H1 (cell line): Measurements from ENCODE around the gene RRN3. TPM values are rescaled to one million over a fixed set of nuclear protein-coding genes. Genes with fewer than 3 reads are reported as not detected.

Source experiments
- CTCF ChIA-PET: fragments of 300-600 bp; sonication (Branson Sonifier 250); formaldehyde crosslinking; loops from one replicate; lab custom pipeline; 2021; ENCODE audit not compliant: partially characterized antibody; lab: Charles Lee
- POLR2A ChIA-PET: fragments of 300-600 bp; sonication (Branson Sonifier 250); formaldehyde crosslinking; loops from one replicate; lab custom pipeline; 2021; ENCODE audit warnings: inconsistent platforms; ENCODE audit not compliant: partially characterized antibody; lab: Charles Lee
- DNase-seq, 2 experiments: peaks; one replicate each; pipeline versions ENCODE4 v3.0.0 to v3.0.0-alpha.2; 2010 to 2022; ENCODE audit warnings: low spot score in 2 of 2, low read depth in 1 of 2, mixed read lengths in 1 of 2
- FAIRE-seq: peaks from 2 replicates; lab custom pipeline; 2011; peaks lifted over from hg19 to GRCh38; lab: Jason Lieb, UNC
- H2AFZ ChIP-seq: 2 replicates; pipeline ENCODE4 v1.8.1; 2012; ENCODE audit warnings: low read length, inconsistent platforms
- H2AK5ac ChIP-seq: 2 replicates; pipeline ENCODE4 v1.6.1; 2013; ENCODE audit warnings: low read depth, low read length
- H2BK120ac ChIP-seq: replicated peaks from 2 replicates; pipeline ENCODE3; 2013; ENCODE audit warnings: low read depth, low read length, inconsistent platforms
- H2BK12ac ChIP-seq: 2 replicates; pipeline ENCODE4 v1.6.1; 2013; ENCODE audit warnings: low read depth, low read length
- H2BK15ac ChIP-seq: 2 replicates; pipeline ENCODE4 v1.6.1; 2013; ENCODE audit warnings: low read length
- H2BK20ac ChIP-seq: 2 replicates; pipeline ENCODE4 v1.6.1; 2013; ENCODE audit warnings: low read length
- H2BK5ac ChIP-seq: 2 replicates; pipeline ENCODE4 v1.6.1; 2013; ENCODE audit warnings: low read depth, low read length
- H3K14ac ChIP-seq: 2 replicates; pipeline ENCODE4 v1.6.1; 2013; ENCODE audit warnings: inconsistent platforms; ENCODE audit not compliant: insufficient read length
- H3K18ac ChIP-seq: 2 replicates; pipeline ENCODE4 v1.6.1; 2013; ENCODE audit warnings: low read length; ENCODE audit errors: extremely low read depth
- H3K23ac ChIP-seq: 2 replicates; pipeline ENCODE4 v1.6.1; 2013; ENCODE audit warnings: inconsistent platforms; ENCODE audit not compliant: insufficient read length
- H3K23me2 ChIP-seq: 2 replicates; pipeline ENCODE4 v1.6.1; 2013; ENCODE audit warnings: low read depth, low read length
- H3K27ac ChIP-seq: 2 replicates; pipeline ENCODE4 v1.6.1; 2011; ENCODE audit warnings: low read depth, low read length, inconsistent platforms
- H3K27me3 ChIP-seq, 4 experiments: replicated peaks in 1 of 4; 1 replicate in 1 of 4; 2 replicates in 3 of 4; pipeline versions ENCODE4 v1.6.1 to v1.8.1; 2011 to 2013; ENCODE audit warnings: low read length in 3 of 4, mild to moderate bottlenecking in 3 of 4, inconsistent platforms in 2 of 4, mixed read lengths in 2 of 4, moderate library complexity in 1 of 4; ENCODE audit not compliant: control insufficient read depth in 3 of 4, insufficient read depth in 3 of 4; ENCODE audit errors: extremely low read depth in 1 of 4
- H3K36me3 ChIP-seq, 4 experiments: 2 replicates each; pipeline versions ENCODE4 v1.6.1 to v1.8.1; 2011 to 2013; ENCODE audit warnings: mild to moderate bottlenecking in 4 of 4, low read length in 3 of 4, moderate library complexity in 2 of 4, control low read depth in 1 of 4, inconsistent platforms in 1 of 4; ENCODE audit not compliant: insufficient read depth in 4 of 4, control insufficient read depth in 2 of 4
- H3K4ac ChIP-seq: replicated peaks from 2 replicates; pipeline ENCODE3; 2013; ENCODE audit warnings: low read length, low read depth, mixed read lengths, inconsistent platforms; ENCODE audit not compliant: insufficient read length
- H3K4me1 ChIP-seq, 4 experiments: replicated peaks in 1 of 4; 1 replicate in 1 of 4; 2 replicates in 3 of 4; pipeline versions ENCODE4 v1.6.1 to v1.8.1; 2011 to 2013; ENCODE audit warnings: low read length in 3 of 4, inconsistent platforms in 2 of 4, mixed read lengths in 1 of 4; ENCODE audit not compliant: insufficient read depth in 4 of 4, control insufficient read depth in 3 of 4
- H3K4me2 ChIP-seq, 2 experiments: 2 replicates each; pipeline versions ENCODE4 v1.6.1 to v1.8.1; 2011 to 2013; ENCODE audit warnings: low read depth in 2 of 2, low read length in 2 of 2, control low read depth in 1 of 2, inconsistent platforms in 1 of 2, mild to moderate bottlenecking in 1 of 2; ENCODE audit not compliant: insufficient read depth in 1 of 2
- H3K4me3 ChIP-seq, 4 experiments: fragments of 200-600, 300-600 bp in 1 of 4; sonication (generic), shearing (Covaris generic), sonication (Bioruptor Twin) in 1 of 4; 2 replicates each; pipeline versions ENCODE4 v1.5.1 to v1.8.1; 2011 to 2016; ENCODE audit warnings: low read length in 4 of 4, low read depth in 3 of 4, control low read depth in 2 of 4, inconsistent platforms in 2 of 4, mild to moderate bottlenecking in 2 of 4, mixed read lengths in 1 of 4, moderate library complexity in 1 of 4; ENCODE audit not compliant: insufficient read depth in 2 of 4; ENCODE audit errors: extremely low read depth in 1 of 4
- H3K56ac ChIP-seq: replicated peaks from 2 replicates; pipeline ENCODE3; 2013; ENCODE audit warnings: low read depth, mild to moderate bottlenecking, mixed read lengths, low read length, inconsistent platforms; ENCODE audit not compliant: insufficient read length
- H3K79me1 ChIP-seq: 2 replicates; pipeline ENCODE4 v1.6.1; 2013; ENCODE audit warnings: low read depth, low read length, control low read depth
- H3K79me2 ChIP-seq, 2 experiments: 2 replicates each; pipeline versions ENCODE4 v1.6.1 to v1.8.1; 2012 to 2013; ENCODE audit warnings: low read length in 2 of 2, mild to moderate bottlenecking in 2 of 2, inconsistent platforms in 1 of 2; ENCODE audit not compliant: insufficient read depth in 2 of 2, control insufficient read depth in 1 of 2
- H3K9ac ChIP-seq, 4 experiments: replicated peaks in 1 of 4; 1 replicate in 1 of 4; 2 replicates in 3 of 4; pipeline versions ENCODE4 v1.6.1 to v1.8.1; 2011 to 2013; ENCODE audit warnings: low read depth in 3 of 4, low read length in 3 of 4, control low read depth in 2 of 4, mild to moderate bottlenecking in 2 of 4, moderate library complexity in 2 of 4, inconsistent platforms in 1 of 4; ENCODE audit errors: extremely low read depth in 1 of 4
- H3K9me3 ChIP-seq, 2 experiments: 2 replicates each; pipeline versions ENCODE4 v1.6.1 to v1.8.1; 2012 to 2013; ENCODE audit warnings: mild to moderate bottlenecking in 2 of 2, moderate library complexity in 2 of 2, control low read depth in 1 of 2, inconsistent platforms in 1 of 2, low read depth in 1 of 2, low read length in 1 of 2, mixed read lengths in 1 of 2; ENCODE audit not compliant: insufficient read depth in 2 of 2
- H4K20me1 ChIP-seq, 2 experiments: replicated peaks in 1 of 2; 2 replicates each; pipeline versions ENCODE3 to v1.8.1; 2011 to 2013; ENCODE audit warnings: inconsistent platforms in 2 of 2, low read length in 2 of 2, mild to moderate bottlenecking in 1 of 2; ENCODE audit not compliant: insufficient read depth in 2 of 2, control insufficient read depth in 1 of 2
- H4K5ac ChIP-seq: 2 replicates; pipeline ENCODE4 v1.6.1; 2013; ENCODE audit warnings: low read length, low read depth, mixed read lengths, inconsistent platforms; ENCODE audit not compliant: insufficient read length
- H4K8ac ChIP-seq: 2 replicates; pipeline ENCODE4 v1.8.0; 2013; ENCODE audit warnings: mild to moderate bottlenecking, moderate library complexity, low read length, inconsistent platforms; ENCODE audit not compliant: insufficient read depth; ENCODE audit errors: extremely low read depth
- H4K91ac ChIP-seq: replicated peaks from 2 replicates; pipeline ENCODE3; 2013; ENCODE audit warnings: low read length, mixed read lengths, inconsistent platforms; ENCODE audit not compliant: insufficient read length
- ATF3 ChIP-seq: IDR thresholded peaks from 2 replicates; pipeline ENCODE4 v1.6.1; 2011; ENCODE audit warnings: low read depth, mild to moderate bottlenecking, low read length; ENCODE audit not compliant: insufficient read depth
- CTCF ChIP-seq, 3 experiments: IDR thresholded peaks; 1 replicate in 2 of 3; 2 replicates in 1 of 3; pipeline versions ENCODE4 v1.5.1 to v1.6.1; 2011; ENCODE audit warnings: low read length in 3 of 3, mild to moderate bottlenecking in 3 of 3, inconsistent platforms in 2 of 3, low read depth in 1 of 3, moderate library complexity in 1 of 3; ENCODE audit not compliant: insufficient read depth in 1 of 3; ENCODE audit errors: control extremely low read depth in 1 of 3
- GABPA ChIP-seq: IDR thresholded peaks from 2 replicates; pipeline ENCODE4 v1.6.1; 2011; ENCODE audit warnings: mild to moderate bottlenecking, low read length, moderate library complexity, borderline replicate concordance; ENCODE audit not compliant: insufficient read depth
- KDM1A ChIP-seq: fragments of 200-600, 300-600 bp; sonication (generic); IDR thresholded peaks from 2 replicates; pipeline ENCODE4 v1.7.1; 2016; ENCODE audit warnings: mild to moderate bottlenecking, low read length, borderline replicate concordance
- POLR2AphosphoS5 ChIP-seq: IDR thresholded peaks from 2 replicates; pipeline ENCODE4 v1.6.1; 2011; ENCODE audit warnings: low read depth, low read length
- RFX5 ChIP-seq: IDR thresholded peaks from 2 replicates; pipeline ENCODE4 v1.6.1; 2011; ENCODE audit warnings: low read depth, low read length, improper control_type of control experiment, borderline replicate concordance
- SIN3A ChIP-seq, 2 experiments: IDR thresholded peaks in 1 of 2; conservative IDR thresholded peaks in 1 of 2; 2 replicates each; pipeline ENCODE4 v1.6.1; 2011 to 2012; ENCODE audit warnings: low read length in 2 of 2, improper control_type of control experiment in 1 of 2, low read depth in 1 of 2, mild to moderate bottlenecking in 1 of 2
- SP1 ChIP-seq: IDR thresholded peaks from 2 replicates; pipeline ENCODE4 v1.6.1; 2011; ENCODE audit warnings: low read depth, low read length
- SP4 ChIP-seq: IDR thresholded peaks from 2 replicates; pipeline ENCODE4 v1.6.1; 2012; ENCODE audit warnings: low read length, inconsistent platforms
- SUZ12 ChIP-seq: fragments of 200-600 bp; sonication (generic); IDR thresholded peaks from 2 replicates; pipeline ENCODE4 v1.6.1; 2012; ENCODE audit warnings: mild to moderate bottlenecking, inconsistent platforms, low read length, moderate library complexity, mixed read lengths
- TAF1 ChIP-seq: IDR thresholded peaks from 2 replicates; pipeline ENCODE4 v1.6.1; 2011; ENCODE audit warnings: mild to moderate bottlenecking, low read depth, low read length
- WGBS, 2 experiments: shearing (Covaris generic) in 1 of 2; methylation state at CpG; one replicate each; pipeline versions ENCODE4 v1.1.6 to v1.1.7; 2013 to 2015; ENCODE audit warnings: low lambda C conversion rate in 2 of 2, mixed read lengths in 2 of 2, inconsistent platforms in 1 of 2, low coverage in 1 of 2, missing lambda C conversion rate in 1 of 2; ENCODE audit not compliant: insufficient replicate concordance in 2 of 2, insufficient coverage in 1 of 2, insufficient read length in 1 of 2; ENCODE audit errors: extremely low coverage in 1 of 2, missing lambda C conversion rate in 1 of 2; 5-methylcytosine and 5-hydroxymethylcytosine counted together
- polyA plus RNA-seq, 7 experiments: library from polyadenylated mRNA; depleted of rRNA in 3 of 7; stranded (reverse) in 5 of 7; unstranded in 2 of 7; fragments of >200 nt in 5 of 7; fragments of 200-250 nt in 2 of 7; gene quantifications; 1 replicate in 5 of 7; 2 replicates in 1 of 7; 4 replicates in 1 of 7; pipeline versions ENCODE4 v1.2.1 to v1.2.3, GENCODE V29; 2011 to 2013; ENCODE audit warnings: missing spikeins in 2 of 7, mixed read lengths in 2 of 7
- total RNA-seq: library from RNA; stranded (reverse); fragmentation: NEBNext Ultra II Directional; extraction: Animal tissue kit (Norgen Biotek cat#: 25700); gene quantifications from 2 replicates; pipeline ENCODE4 v1.2.1, GENCODE V29; 2021

Gene RRN3
- total and polyA plus RNA-seq, 2 of the 8 experiments (the other 6 are each of a cell fraction or from before 2014, with no cell fraction given) = 15.1 to 26.0 TPM

GRCh38 chr16:15141586-15141985, 47.5 kb upstream of the RRN3 start:
- no peaks in the 10 kb centered on the region for H3K23me2 ChIP-seq
- FAIRE-seq = no peak
- H4K5ac ChIP-seq = no peak overlapping the region
- H2BK15ac ChIP-seq = no peak overlapping the region
- H3K9ac ChIP-seq = no peak overlapping the region
- no peak overlapping the region for H2BK5ac ChIP-seq
- H3K27me3 ChIP-seq = no peaks in the 10 kb centered on the region
- H2AK5ac ChIP-seq = no peak overlapping the region
- no peak overlapping the region; the same call in 1 of the 2 replicates for H3K18ac ChIP-seq
- no peak overlapping the region for H3K4ac ChIP-seq
- no peak overlapping the region for H2BK12ac ChIP-seq
- H3K4me1 ChIP-seq = peaks cover 5 to 24% (median 14%) of the 10 kb centered on the region in 4 experiments
- H3K56ac ChIP-seq = no peak overlapping the region
- peak overlapping the region; percentile 57; the same call in 1 of the 2 replicates for H4K8ac ChIP-seq
- H3K9me3 ChIP-seq = no peaks in the 10 kb centered on the region
- POLR2A ChIA-PET = no interaction called here
- H2BK20ac ChIP-seq = no peak overlapping the region
- 96% methylated on average over 4 of the region's 15 CpGs; no CpG with 5 or more reads in 1 of the 2 experiments for WGBS, 2 experiments
- H2AFZ ChIP-seq = no peak overlapping the region
- peak in 1 of 2 experiments; percentile 48 for DNase-seq
- H3K14ac ChIP-seq = no peak overlapping the region
- no peak overlapping the region for H3K27ac ChIP-seq
- H3K23ac ChIP-seq = no peak overlapping the region
- H3K79me2 ChIP-seq = peaks cover 5 to 53% of the 10 kb centered on the region in 2 experiments; a peak in 3 of 4 replicates
- H4K20me1 ChIP-seq = peaks cover 0 to 1% of the 10 kb centered on the region in 2 experiments
- no peak overlapping the region for H4K91ac ChIP-seq
- no peak overlapping the region for H2BK120ac ChIP-seq
- peaks cover 7% of the 10 kb centered on the region; the same call in 1 of the 2 replicates for H3K79me1 ChIP-seq
- no peaks in the 10 kb centered on the region for H3K36me3 ChIP-seq
- no peak overlapping the region for H3K4me3 ChIP-seq
- H3K4me2 ChIP-seq = no peak overlapping the region
- CTCF ChIA-PET = no interaction called here
- TF ChIP-seq TAF1 (no peak), CTCF (IDR thresholded peaks at IDR 0.05; ENCODE audit: control extremely low read depth in 1 of 3, insufficient read depth in 1 of 3, low read depth in 1 of 3, low read length in 3 of 3) (no peak), GABPA (no peak), KDM1A (no peak), SUZ12 (no peak), SP4 (no peak), POLR2AphosphoS5 (no peak), ATF3 (no peak), SIN3A (conservative IDR thresholded peaks at IDR 0.05 in 1 of 2, IDR thresholded peaks at IDR 0.05 in 1 of 2; ENCODE audit: low read depth in 1 of 2, low read length in 2 of 2) (no peak), RFX5 (no peak), SP1 (no peak)
